Measurements from ENCODE around the gene EGFR.

DNA sequence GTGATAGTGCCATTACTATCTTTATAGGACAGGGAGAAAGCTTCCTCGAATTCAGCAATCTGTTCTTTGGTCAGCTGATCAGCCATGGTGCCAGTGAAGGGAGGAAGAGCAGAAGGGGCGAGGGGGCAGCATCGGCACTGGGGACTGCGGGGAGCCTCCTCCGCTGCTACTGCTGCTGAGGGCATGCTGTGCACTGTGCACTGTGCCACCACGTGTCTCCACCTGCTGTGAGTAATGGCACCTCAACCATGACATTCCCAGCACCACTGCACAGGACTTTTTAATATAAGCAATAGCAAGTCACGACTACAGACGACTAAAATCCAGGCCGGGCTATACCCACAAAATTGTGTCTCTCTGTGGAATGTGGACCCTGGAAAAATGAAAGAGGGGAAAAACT is 241.4 kb downstream of the EGFR start:
- TF ChIP-seq, protein P1, sequence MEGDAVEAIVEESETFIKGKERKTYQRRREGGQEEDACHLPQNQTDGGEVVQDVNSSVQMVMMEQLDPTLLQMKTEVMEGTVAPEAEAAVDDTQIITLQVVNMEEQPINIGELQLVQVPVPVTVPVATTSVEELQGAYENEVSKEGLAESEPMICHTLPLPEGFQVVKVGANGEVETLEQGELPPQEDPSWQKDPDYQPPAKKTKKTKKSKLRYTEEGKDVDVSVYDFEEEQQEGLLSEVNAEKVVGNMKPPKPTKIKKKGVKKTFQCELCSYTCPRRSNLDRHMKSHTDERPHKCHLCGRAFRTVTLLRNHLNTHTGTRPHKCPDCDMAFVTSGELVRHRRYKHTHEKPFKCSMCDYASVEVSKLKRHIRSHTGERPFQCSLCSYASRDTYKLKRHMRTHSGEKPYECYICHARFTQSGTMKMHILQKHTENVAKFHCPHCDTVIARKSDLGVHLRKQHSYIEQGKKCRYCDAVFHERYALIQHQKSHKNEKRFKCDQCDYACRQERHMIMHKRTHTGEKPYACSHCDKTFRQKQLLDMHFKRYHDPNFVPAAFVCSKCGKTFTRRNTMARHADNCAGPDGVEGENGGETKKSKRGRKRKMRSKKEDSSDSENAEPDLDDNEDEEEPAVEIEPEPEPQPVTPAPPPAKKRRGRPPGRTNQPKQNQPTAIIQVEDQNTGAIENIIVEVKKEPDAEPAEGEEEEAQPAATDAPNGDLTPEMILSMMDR (conservative IDR thresholded peaks at IDR 0.05 in 1 of 2, IDR thresholded peaks at IDR 0.05 in 1 of 2; ENCODE audit: low read depth in 1 of 2, low read length in 2 of 2): no peak
- TF ChIP-seq EZH2 (IDR thresholded peaks at IDR 0.05; ENCODE audit: low read length, missing control alignments): no peak

All from fibroblast of lung (primary cell).